Neutrophil (primary cell): ENCODE measurements around the gene KREMEN1.
A peak's percentile ranks its signal among the peaks of the same experiment; 100 is the strongest.
"Not testable (repeated sequence)": the region's sequence is repeated elsewhere in the genome, so short reads cannot be mapped to it uniquely, and the experiment has no call there.

Source experiments
- H3K27ac ChIP-seq: fragments of 200-600 bp; sonication (generic); 2 replicates; pipeline ENCODE4 v1.5.1; 2016; ENCODE audit warnings: mild to moderate bottlenecking, moderate library complexity
- H3K27me3 ChIP-seq: fragments of 200-600 bp; sonication (generic); 2 replicates; pipeline ENCODE4 v1.6.0; 2016; ENCODE audit warnings: mild to moderate bottlenecking
- H3K36me3 ChIP-seq: fragments of 200-600 bp; sonication (generic); 2 replicates; pipeline ENCODE4 v1.5.1; 2017
- H3K4me1 ChIP-seq, 2 experiments: fragments of 200-600 bp in 1 of 2; sonication (generic) in 1 of 2; 1 replicate in 1 of 2; 2 replicates in 1 of 2; pipeline versions ENCODE4 v1.5.1 to v1.6.1; 2013 to 2016; ENCODE audit warnings: low read depth in 1 of 2, low read length in 1 of 2, mild to moderate bottlenecking in 1 of 2, moderate library complexity in 1 of 2; ENCODE audit not compliant: control insufficient read depth in 1 of 2, insufficient read depth in 1 of 2
- H3K4me3 ChIP-seq, 2 experiments: fragments of 200-600 bp in 1 of 2; sonication (generic) in 1 of 2; 1 replicate in 1 of 2; 2 replicates in 1 of 2; pipeline ENCODE4 v1.5.1; 2013 to 2016; ENCODE audit warnings: low read depth in 1 of 2, low read length in 1 of 2, mild to moderate bottlenecking in 1 of 2, moderate library complexity in 1 of 2
- H3K9me3 ChIP-seq: fragments of 200-600 bp; sonication (generic); 2 replicates; pipeline ENCODE4 v1.5.1; 2016
- CTCF ChIP-seq: fragments of 200-600 bp; sonication (generic); IDR thresholded peaks from 2 replicates; pipeline ENCODE4 v1.5.1; 2016; ENCODE audit warnings: antibody characterized with exemption

KREMEN1 gene

GRCh38 chr22:29037340-29037932 is 35.4 kb upstream of the KREMEN1 start:
- no peak for TF ChIP-seq CTCF
- Histone ChIP-seq H3K27ac (no peak overlapping the region), H3K9me3 (no peaks in the 10 kb centered on the region), H3K4me1 (peaks cover 0 to 3% of the 10 kb centered on the region in 2 experiments), H3K36me3 (no peaks in the 10 kb centered on the region), H3K27me3 (peaks cover 17% of the 10 kb centered on the region), H3K4me3 (no peak overlapping the region)

- H3K27me3 ChIP-seq, result peaks cover 3% of the 10 kb centered on the region
- H3K4me3 ChIP-seq, result no peak overlapping the region
- TF ChIP-seq CTCF, result no peak
- peaks cover 0 to 3% of the 10 kb centered on the region in 2 experiments for H3K4me1 ChIP-seq
- no peaks in the 10 kb centered on the region for H3K36me3 ChIP-seq
- H3K9me3 ChIP-seq, result no peaks in the 10 kb centered on the region
- no peak overlapping the region for H3K27ac ChIP-seq
These were observed 33.7 kb upstream of the KREMEN1 start for GRCh38 chr22:29039148-29039547.

GRCh38 chr22:29039684-29040083 is 33.2 kb upstream of the KREMEN1 start:
- not testable (repeated sequence) for H3K36me3 ChIP-seq, H3K4me1 ChIP-seq, H3K4me3 ChIP-seq, H3K9me3 ChIP-seq, H3K27me3 ChIP-seq, H3K27ac ChIP-seq

- H3K4me1 ChIP-seq, result peaks cover 0 to 3% of the 10 kb centered on the region in 2 experiments
- H3K27ac ChIP-seq, result no peak overlapping the region
- TF ChIP-seq CTCF, result peak; percentile 81
These were observed 32.2 kb upstream of the KREMEN1 start for GRCh38 chr22:29040385-29041275.

GRCh38 chr22:29041408-29041807 is 31.4 kb upstream of the KREMEN1 start:
- no peaks in the 10 kb centered on the region for H3K9me3 ChIP-seq
- TF ChIP-seq CTCF, result no peak
- H3K36me3 ChIP-seq, result no peaks in the 10 kb centered on the region
- H3K27me3 ChIP-seq, result no peaks in the 10 kb centered on the region
- H3K4me1 ChIP-seq, result peaks cover 0 to 3% of the 10 kb centered on the region in 2 experiments
- no peak overlapping the region for H3K27ac ChIP-seq
- H3K4me3 ChIP-seq, result no peak overlapping the region

More at GRCh38 chr22:29040385-29041275, 32.2 kb upstream of the KREMEN1 start:
- Histone ChIP-seq H3K36me3 (no peaks in the 10 kb centered on the region), H3K9me3 (no peaks in the 10 kb centered on the region), H3K4me3 (no peak overlapping the region), H3K27me3 (no peaks in the 10 kb centered on the region)
